Measurements from ENCODE around the gene TCERG1.

Gene TCERG1

GRCh38 chr5:146451411-146451810 is 4.3 kb downstream of the TCERG1 start:
- no peak for DNase-seq (ENCODE audit: low read depth in 3 of 3, low spot score in 1 of 3)

- DNase-seq (ENCODE audit: low read depth in 3 of 3, low spot score in 1 of 3): no peak
Measured at GRCh38 chr5:146457431-146457830, 10.3 kb downstream of the TCERG1 start.

- no peak for DNase-seq (ENCODE audit: low read depth in 3 of 3, low spot score in 1 of 3)
Measured at GRCh38 chr5:146458894-146459293, 11.8 kb downstream of the TCERG1 start.

GRCh38 chr5:146461319-146461718 is 14.2 kb downstream of the TCERG1 start:
- no peak for DNase-seq (ENCODE audit: low read depth in 3 of 3, low spot score in 1 of 3)

- no peak for DNase-seq (ENCODE audit: low read depth in 3 of 3, low spot score in 1 of 3)
Measured at GRCh38 chr5:146463446-146463845, 16.3 kb downstream of the TCERG1 start.

DNA sequence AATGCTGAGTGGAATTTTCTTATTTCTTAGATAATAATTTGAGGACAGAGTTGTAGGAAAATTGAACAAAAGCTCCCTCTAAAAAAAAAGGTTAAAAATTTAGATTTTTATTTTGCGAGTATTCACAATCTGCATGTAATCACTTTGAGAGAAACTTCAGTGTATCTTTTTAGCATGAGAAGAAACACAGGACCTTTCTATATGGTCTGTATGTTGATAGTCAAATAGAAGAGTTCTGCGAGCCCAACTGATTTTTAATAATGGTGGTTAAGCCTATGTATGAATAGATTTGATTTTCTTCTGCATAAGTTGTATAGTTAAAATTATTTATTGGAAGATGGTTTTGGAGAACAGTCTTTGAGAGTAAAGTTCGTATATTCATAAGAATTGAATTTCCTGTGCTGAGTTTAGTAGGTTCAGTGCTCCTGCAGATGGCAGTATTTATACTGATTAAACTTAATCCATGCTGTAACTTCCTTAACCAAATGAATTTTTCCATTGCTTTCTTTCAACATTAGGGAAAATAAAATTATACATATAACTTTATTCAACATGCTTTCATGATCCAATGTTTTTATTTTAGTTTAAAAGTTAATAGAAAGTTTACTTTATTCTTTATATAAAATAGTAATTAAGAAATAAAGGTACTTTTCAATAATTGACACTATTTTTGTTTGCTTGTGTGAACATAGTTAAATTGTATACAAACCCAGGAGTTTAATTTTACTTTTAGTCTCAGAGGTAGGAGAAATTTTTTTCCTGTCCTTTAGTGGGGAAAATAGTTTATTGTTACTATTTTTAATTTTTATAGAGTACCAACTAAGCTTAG is 19.6 kb downstream of the TCERG1 start:
- no peak for DNase-seq (ENCODE audit: low read depth in 3 of 3, low spot score in 1 of 3)

- no peak for DNase-seq (ENCODE audit: low read depth in 3 of 3, low spot score in 1 of 3)
Measured at GRCh38 chr5:146467760-146468159, 20.6 kb downstream of the TCERG1 start.

DNA sequence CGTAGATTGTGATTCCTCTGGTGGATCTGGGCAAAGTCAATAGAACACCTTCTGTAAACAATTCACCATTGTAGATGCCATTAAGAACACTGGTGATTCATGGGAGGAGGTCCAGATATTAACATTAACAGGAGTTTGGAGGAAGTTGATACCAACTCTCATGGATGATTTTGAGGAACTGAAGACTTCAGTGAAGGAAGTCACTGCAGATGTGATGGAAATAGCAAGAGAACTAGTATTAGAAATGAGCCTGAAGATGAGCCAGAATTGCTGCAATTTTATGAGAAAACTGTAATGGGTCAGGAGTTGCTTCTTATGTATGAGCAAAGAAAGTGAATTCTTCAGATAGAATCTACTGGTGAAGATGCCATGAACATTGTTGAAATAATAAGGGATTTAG is 26.9 kb downstream of the TCERG1 start:
- DNase-seq (ENCODE audit: low read depth in 3 of 3, low spot score in 1 of 3): no peak

GRCh38 chr5:146475190-146475780 is 28.2 kb downstream of the TCERG1 start:
- DNase-seq (ENCODE audit: low read depth in 3 of 3, low spot score in 1 of 3): no peak

DNA sequence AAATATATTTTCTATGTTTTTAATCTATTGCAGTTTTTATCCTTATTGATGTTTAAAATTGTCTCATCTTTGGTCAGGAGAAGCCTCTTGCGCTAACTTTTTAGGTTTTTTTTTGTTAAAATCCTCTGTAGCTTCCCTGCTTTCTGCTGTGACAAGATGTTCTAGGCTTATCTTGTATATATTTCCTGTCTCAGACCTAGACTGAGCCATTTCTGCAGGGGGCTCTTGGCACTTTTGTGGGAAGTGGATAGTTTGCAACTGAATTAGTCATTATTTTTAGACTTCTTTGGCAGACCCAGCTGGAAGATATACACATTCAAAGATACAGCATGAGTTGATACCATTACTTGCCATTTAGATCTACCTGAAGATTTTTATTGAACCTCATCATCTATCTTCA is 28.8 kb downstream of the TCERG1 start:
- DNase-seq (ENCODE audit: low read depth in 3 of 3, low spot score in 1 of 3): no peak

DNA sequence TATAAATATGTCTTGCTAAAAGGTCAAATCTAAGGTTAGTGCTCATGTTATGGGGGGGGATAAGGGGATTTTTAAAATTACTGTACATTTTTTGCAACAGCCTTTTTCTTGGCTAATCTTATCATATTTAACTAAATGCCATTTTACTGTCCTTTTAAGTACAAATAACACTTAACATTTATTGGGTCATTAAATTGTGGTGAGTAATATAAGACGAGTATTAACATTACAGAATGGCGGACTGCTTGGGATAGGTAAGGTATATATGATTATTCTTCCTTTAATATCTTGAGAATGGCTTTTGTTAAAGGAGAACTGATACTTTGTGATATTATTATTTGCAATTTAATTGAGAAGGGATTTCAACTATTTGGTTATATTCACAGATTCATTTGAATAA is 35.6 kb downstream of the TCERG1 start:
- no peak for DNase-seq (ENCODE audit: low read depth in 3 of 3, low spot score in 1 of 3)

DNA sequence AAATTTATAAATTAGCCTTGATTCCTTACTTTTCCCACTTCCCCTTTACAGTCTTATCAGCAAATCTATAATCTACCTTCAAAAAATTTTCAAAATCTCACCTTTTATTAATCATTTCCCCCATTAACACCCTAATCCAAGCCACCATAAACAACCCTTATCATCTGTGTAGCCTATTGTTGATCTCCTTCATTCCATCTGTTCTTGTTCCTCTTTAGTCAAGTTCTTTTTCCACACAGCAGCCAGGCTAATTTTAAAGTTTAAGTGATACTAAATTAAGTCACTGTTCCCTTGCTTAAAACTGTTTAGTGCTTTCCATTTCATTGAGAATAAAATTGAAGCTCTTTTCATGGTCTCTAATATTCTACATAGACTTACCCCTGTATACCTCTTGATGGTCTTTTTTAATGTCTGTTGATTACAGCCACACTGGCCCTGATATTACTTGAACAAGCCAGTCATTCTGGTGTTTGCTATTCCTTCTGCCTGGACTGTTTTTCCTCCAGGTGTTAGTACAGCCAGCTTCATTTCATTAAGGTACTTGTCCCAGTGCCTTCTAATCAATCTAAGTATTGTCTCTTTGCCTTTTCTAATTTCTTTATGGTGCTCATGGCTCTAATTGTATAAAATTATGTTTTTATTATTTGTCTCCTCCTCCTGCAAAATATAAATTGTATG is 37.7 kb downstream of the TCERG1 start:
- DNase-seq (ENCODE audit: low read depth in 3 of 3, low spot score in 1 of 3): no peak

DNA sequence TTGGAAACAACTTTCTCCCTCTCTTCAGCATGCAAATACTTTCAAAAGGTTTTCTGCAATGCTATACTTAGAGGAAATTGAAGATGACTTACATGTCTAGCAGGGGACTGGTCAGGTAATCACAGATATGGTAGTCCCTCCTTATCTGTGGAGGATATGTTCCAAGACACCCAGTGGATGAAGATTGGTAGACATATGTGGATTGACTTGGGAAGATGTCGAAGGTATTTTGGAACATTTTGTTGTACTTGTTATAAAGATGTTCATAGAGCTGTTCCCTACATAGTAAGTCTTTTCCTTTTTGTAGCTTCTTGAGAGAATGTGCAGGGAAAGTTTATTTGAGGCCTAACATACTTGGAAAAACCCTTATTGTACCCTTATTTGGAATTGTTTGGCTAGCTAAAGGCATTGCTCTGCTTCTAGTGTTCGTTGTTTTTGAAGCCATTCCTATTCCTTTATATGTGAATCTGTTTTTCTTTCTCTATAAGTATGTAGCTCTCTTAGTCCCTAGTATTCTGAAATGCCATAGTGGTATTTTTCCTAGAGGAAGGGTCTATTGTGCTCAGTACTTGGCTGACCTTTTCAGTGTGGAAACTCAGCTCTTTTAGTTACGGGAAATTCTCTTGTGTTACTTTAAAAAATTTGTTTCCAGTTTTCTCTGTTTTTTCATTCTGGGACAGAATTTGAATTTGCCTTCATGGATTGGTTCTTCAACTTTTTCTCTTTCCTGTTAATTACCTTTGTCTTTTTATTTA is 43.1 kb downstream of the TCERG1 start:
- no peak for DNase-seq (ENCODE audit: low read depth in 3 of 3, low spot score in 1 of 3)

DNA sequence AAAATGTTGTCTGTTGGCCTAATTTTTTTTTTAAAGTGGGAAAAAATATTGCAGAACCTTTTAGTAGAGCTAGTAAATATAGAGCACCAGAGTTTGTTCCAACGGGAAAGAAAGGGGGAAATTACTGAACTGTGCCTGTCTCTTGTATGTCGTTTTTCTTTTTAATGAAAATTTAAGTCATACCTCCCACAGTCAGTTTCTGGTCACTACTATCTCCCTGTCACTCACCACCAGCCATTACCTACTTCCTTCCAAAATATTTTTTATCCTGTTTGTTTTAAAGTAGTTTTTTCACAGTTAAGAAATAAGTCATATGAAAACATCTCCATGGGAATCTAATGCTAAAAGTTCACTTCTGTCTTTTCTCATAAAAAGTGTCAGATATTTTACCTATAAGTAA is 47.5 kb downstream of the TCERG1 start:
- no peak for DNase-seq (ENCODE audit: low read depth in 3 of 3, low spot score in 1 of 3)

DNA sequence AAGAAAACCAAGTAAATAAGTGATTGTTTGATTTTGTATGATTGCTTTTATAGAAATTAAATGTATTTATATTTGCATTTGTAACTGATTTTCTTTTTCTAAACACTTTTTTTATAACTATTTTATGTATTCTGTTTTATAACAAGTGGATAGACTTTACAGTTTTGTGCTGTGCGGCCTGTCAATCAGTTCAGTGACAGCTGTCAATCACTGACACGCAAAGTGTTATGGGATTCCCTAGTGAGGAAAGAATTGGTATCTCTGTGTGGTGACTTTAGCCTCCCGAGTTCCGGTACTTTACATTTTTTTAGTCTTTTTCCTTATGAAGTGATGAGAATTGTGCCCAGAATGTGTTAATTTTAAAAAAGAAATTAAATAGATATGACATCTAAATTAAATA is 52.5 kb downstream of the TCERG1 start:
- DNase-seq (ENCODE audit: low read depth in 3 of 3, low spot score in 1 of 3): no peak

- DNase-seq (ENCODE audit: low read depth in 3 of 3, low spot score in 1 of 3): no peak
Measured at GRCh38 chr5:146507428-146507827, 60.3 kb downstream of the TCERG1 start.

DNA sequence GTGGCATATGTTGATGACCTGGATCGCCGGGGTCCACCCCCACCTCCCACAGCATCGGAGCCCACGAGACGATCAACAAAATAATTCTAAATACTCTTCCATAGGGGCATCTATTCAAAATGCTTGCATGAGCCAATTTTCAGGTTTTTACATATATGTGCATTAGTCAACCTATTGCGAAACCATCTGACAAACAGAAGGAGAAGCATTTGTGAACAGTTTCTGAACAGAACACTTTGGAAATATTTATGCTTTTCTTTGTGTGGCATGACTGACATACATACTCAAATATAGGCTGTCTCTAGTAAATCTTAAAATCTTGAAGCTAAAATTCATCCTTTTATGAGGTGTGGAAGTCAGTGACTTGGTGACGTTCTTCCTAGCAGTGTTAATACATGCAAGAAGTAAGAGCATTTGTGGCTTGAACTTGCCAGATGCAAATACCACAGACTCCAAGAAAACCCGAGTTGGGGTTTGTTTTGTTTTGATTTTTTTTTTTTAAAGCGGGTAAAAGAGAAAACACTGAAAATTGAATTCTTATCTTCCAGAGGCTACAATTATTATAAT is 63.5 kb downstream of the TCERG1 start:
- DNase-seq (ENCODE audit: low read depth in 3 of 3, low spot score in 1 of 3): no peak

DNA sequence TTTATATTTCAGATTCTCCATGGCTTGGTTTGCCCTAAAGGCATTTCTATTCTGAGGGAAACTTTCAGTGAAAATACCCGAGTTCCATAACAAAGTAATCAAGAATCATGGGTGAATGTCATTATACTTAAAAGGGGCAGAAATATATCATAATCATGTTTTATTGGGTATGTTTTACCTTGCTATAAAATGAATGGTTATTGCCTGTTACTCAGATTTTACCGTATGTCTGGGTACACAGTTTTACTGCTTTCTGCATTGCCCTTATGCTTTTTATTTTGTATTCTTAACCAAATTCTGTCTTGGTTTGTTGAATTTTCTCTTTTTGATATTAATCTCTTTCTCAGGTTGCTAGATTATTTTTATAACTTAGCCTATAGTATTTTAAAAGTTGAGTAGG is 66.3 kb downstream of the TCERG1 start:
- no peak for DNase-seq (ENCODE audit: low read depth in 3 of 3, low spot score in 1 of 3)

DNA sequence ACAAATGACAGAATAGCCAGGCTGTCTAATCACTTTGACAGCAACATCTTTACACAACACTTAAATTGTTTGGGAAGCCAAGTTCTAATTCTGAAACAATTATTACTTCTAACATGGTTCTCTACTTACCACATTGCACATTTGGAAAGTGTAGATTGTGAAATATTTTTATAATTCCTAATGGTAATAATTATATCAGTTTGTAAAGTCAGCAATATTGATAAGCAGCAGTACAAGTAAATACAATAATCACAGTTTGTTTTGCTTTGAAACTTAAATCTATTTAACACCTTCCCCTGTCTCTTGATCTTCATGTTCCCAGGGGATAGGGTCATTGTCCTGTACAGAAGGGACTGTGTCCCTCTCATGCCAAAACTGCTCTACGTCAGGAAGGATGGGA is 67.4 kb downstream of the TCERG1 start:
- no peak for DNase-seq (ENCODE audit: low read depth in 3 of 3, low spot score in 1 of 3)

DNA sequence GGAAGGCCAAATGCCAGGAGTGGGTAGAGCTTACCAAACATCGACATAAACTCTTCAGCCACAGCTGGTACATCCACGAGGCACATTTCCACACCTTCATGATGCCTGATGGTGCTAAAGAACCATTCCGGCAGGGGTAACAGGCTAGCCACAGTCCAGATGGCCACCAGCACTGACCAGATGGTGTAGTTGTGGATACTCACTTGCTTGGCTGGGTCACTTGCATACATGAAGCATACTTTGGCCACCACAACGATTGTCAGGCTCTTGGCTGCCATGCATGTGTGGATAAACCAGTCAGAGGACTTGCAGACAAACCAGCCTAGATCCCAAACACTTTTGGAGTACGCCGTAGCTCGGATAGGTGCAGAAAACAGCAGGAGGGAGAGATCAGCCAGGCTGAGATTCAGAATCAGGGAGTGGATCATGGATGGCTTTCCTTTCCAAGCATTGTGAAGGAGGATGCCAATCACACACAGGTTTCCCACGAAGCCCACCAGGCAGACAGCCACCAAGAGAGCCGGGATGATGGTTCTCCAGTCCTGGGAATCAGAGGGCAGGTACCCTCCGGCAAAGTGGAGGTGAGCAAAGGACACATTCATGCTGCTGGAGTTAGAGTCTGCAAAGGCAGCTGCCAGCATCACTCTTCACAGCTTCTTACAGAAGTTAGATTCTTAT is 68.5 kb downstream of the TCERG1 start:
- no peak for DNase-seq (ENCODE audit: low read depth in 3 of 3, low spot score in 1 of 3)

- no peak for DNase-seq (ENCODE audit: low read depth in 3 of 3, low spot score in 1 of 3)
Measured at GRCh38 chr5:146516151-146516475, 69.0 kb downstream of the TCERG1 start, which contains the start of gene GPR151. GPR151 (minus strand) TSS chr5:146516190; CDS start chr5:146516113, 77 bp downstream.

Measured in stimulated activated CD4-positive, alpha-beta T cell treated with anti-CD3 and anti-CD28 coated beads, TNF-alpha, amount 100 ng/mL, for 1 hour (primary cell).